Activated CD8-positive, alpha-beta memory T cell treated with anti-CD3 and anti-CD28 coated beads for 24 hours (primary cell): ENCODE data around the gene MAST2.
"Not testable (repeated sequence)": the region's sequence is repeated elsewhere in the genome, so short reads cannot be mapped to it uniquely, and the experiment has no call there.

Experiments
- DNase-seq: peaks from one replicate; pipeline ENCODE4 v3.0.0-alpha.2; 2020

MAST2 gene

DNA sequence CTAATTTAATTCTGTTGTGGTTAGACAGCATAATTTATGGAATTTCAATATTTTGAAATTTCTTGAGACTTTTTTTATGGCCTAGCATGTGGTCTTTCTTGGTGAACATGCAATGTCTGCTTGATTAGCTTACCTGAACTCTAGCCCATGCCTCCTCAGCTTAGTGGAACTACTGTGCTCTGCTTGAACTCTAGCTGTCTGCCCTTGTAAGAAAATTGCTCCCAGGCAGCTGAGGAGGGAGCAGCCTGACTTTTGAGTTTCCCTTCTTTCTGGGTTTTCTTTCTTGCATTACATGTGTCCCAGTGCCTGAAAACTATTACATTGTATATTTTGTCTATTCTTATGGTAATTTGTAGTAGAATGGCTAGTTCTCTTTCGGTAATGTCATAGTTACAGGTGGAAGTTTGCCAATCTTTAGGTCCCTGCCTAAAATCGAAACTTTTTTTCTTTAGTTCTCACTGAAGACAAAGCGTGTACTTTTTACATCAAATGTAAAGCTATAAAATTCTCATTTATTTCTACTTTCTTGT lies 105.3 kb downstream of the MAST2 start:
- no peak for DNase-seq

GRCh38 chr1:45911634-45912033 lies 108.2 kb downstream of the MAST2 start:
- no peak for DNase-seq

DNA sequence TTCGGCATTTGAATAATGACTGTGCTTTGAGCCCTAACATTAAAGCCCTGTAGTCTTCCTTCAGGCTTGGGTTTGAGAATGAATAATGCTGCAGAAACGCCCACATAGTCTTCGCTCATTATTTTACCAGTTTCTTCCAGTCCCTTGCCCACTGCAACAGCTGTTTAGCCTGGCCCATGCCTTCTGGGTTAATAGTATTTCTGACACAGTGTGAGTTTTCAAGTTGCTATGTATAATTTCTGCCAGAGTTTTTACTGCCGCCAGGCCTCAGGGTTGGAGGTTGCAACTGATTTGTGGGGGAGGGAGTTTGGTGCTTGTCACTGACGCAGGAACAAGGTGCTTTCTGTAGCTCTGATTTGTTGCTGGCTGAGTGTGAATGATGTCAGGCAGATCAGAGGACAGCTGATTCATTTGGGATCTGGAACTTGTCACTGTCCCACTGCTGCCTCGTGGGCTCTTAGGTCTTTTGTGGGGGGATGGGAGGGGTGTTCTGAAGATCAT lies 109.8 kb downstream of the MAST2 start:
- DNase-seq = no peak

- no peak for DNase-seq
Observed at GRCh38 chr1:45913731-45914501, 110.5 kb downstream of the MAST2 start.

DNA sequence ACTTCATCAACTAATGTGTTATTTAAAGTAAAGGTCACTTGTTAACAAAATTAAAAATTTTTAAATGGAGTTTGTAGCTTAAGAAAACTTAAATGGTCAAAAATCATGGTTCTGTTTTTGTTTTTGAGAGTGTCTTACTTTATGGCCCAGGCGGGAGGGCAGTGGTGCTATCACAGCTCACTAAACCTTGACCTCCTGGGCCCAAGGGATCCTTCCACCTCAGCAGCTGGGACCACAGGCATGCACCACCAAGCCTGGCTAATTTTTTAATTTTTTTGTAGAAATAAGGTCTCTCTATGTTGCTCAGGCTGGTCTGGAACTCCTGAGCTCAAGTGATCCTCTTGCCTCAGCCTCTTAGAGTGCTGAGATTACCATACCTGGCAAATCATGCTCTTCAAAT lies 111.4 kb downstream of the MAST2 start:
- no peak for DNase-seq

DNA sequence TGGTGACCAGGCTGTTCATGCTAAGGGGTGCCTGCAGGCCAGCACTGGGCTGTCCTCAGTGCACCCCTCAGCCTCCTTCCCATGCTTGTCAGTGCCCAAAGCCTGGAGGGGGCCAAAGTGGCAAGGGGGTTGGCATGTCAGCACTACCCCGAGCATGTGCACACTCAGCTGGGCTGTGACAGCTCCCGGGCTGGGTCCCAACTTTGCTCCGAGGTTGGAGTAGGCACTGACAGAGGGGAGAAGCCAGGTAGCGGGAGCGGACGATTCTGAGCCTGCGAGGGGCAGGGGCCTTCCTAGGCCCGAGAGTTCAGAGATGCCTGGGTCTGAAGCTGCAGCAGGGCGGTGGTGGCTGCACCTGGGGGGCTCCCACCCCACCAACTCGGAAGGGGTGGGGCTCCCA lies 119.0 kb downstream of the MAST2 start:
- no peak for DNase-seq

DNA sequence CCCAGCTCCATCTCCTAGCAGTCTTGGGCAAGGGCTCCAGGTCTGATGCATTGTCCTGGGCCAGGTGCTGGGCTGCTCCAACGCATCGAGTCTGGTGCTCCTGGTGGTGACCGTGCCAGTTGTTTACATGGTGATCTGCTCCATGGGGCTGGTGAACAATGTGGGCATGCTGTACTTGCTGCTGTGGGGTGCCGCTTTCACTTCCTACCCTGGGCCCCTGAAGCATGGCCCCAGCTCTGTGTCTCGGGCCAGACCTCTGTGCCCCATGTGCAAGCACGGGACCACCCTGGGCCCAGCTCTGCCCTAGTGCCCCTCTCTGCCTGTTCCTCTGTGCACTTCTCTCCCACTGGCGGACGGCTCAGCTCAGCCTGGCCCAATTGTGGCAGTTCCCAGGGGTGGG lies 119.4 kb downstream of the MAST2 start:
- DNase-seq = no peak

GRCh38 chr1:45923343-45923742 lies 119.9 kb downstream of the MAST2 start:
- no peak for DNase-seq

DNA sequence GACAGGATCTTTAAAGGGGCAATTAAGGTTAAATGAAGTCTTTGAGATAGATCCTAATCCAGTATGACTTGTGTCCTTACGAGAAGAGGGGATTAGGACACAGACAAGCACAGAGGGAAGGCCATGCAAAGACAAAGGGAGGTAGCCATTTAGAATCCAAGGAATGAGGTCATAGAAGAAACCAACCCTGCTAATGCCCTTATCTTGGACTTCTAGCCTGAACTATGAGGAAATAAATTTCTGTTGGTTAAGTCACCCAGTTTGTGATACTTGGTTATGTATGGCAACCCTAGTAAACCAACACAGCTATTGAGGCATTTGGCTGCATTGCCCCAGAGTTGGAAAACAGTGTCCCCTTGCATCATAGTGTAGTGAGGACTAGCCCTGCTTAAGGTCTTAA lies 121.3 kb downstream of the MAST2 start:
- DNase-seq = no peak

- no peak for DNase-seq
Observed at GRCh38 chr1:45925728-45926287, 122.4 kb downstream of the MAST2 start.

- no peak for DNase-seq
Observed at GRCh38 chr1:45926330-45926729, 122.9 kb downstream of the MAST2 start.

- not testable (repeated sequence) for DNase-seq
Observed at GRCh38 chr1:45927231-45927915, 124.0 kb downstream of the MAST2 start.

- DNase-seq = no peak
Observed at GRCh38 chr1:45928486-45929205, 125.2 kb downstream of the MAST2 start.

DNA sequence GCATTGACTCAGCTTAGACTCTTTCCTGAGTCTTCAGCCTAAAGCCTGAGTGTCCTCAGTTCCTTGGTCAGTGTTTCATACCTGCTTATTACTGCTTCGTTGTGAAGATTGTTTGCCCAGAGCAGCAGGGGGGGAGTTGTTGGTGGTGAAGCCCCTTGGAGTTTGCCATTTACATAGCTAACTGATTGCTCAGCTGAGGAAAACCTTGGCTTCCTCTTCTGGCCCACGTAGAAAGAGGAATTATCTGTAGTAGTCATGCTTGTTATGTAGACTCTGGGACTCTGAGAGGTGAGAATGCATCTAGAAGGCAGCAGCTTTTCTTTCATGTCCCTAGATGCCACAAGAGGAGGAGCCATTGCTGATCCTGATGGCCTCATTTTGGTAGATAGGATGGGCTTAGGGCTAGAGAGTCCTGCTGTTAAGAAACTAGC lies 125.9 kb downstream of the MAST2 start:
- no peak for DNase-seq

DNA sequence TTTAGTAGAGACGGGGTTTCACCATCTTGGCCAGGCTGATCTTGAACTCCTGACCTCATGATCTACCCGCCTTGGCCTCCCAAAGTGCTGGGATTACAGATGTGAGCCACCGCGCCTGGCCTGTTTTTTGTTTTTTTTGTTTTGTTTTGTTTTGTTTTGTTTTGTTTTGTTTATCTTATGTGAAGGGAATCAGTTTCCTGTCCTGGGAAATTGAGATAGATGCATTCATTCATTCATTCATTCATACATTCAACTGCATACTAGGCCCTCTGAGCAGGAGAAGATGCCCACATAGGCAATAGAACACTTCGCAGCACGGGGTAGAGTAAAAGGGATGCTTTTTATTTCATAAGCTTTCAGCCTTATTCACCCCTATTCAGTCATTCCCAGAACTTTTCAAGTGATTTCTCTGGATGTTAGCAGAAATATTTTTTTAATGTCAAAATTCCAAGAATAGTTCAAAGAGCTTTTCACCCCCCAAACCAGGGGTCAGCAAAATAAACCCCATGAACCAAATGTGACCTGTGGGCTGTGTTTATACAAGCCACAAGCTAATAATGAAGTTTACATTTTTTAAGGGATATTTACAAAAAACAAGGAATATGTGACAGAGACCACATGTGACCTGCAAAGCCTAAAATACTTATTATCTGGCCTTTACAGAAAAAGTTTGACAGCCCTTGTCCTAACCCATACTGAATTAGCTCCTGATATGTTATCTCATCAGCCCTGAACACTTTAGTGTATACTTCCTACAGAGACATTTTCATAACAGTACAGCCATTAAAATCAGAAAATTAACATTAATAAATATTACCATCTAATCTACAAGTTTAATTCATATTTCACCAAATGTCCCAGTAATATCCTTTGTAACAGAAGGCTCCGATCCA lies 127.1 kb downstream of the MAST2 start:
- no peak for DNase-seq

- DNase-seq = not testable (repeated sequence)
Observed at GRCh38 chr1:45932205-45932604, 128.8 kb downstream of the MAST2 start.

- no peak for DNase-seq
Observed at GRCh38 chr1:45934947-45935346, 131.5 kb downstream of the MAST2 start.

GRCh38 chr1:45938029-45938428 lies 134.6 kb downstream of the MAST2 start:
- DNase-seq = no peak

GRCh38 chr1:45942411-45942810 lies 139.0 kb downstream of the MAST2 start:
- no peak for DNase-seq

- DNase-seq = no peak
Observed at GRCh38 chr1:45943185-45943584, 139.8 kb downstream of the MAST2 start.

GRCh38 chr1:45945426-45945825 lies 142.0 kb downstream of the MAST2 start:
- DNase-seq = no peak

GRCh38 chr1:45949462-45949861 lies 146.1 kb downstream of the MAST2 start:
- not testable (repeated sequence) for DNase-seq
